Lower lobe of right lung (tissue), 2 donors: ENCODE measurements around the gene CDRT4. TPM values are rescaled to one million over a fixed set of nuclear protein-coding genes. Genes with fewer than 3 reads are reported as not detected.
"Not testable (repeated sequence)": the region's sequence is repeated elsewhere in the genome, so short reads cannot be mapped to it uniquely, and the experiment has no call there.

Experiments used
- ATAC-seq, 2 donors: fragments of 200-7000 bp; cut with Tn5 transposase; one replicate each; pipeline ENCODE4 v1.9.1; 2020 to 2022; ENCODE audit warnings: mild to moderate bottlenecking in 2 of 2, moderate library complexity in 2 of 2
- DNase-seq: peaks from one replicate; pipeline ENCODE4 v3.0.0-alpha.2; 2020
- H3K27ac ChIP-seq: fragments of 200-600 bp; one replicate; pipeline ENCODE4 v1.8.0; 2022
- H3K27me3 ChIP-seq: fragments of 200-600 bp; one replicate; pipeline ENCODE4 v1.8.0; 2022; ENCODE audit warnings: low read depth
- H3K36me3 ChIP-seq: fragments of 200-600 bp; one replicate; pipeline ENCODE4 v1.8.0; 2022; ENCODE audit warnings: mild to moderate bottlenecking
- H3K4me1 ChIP-seq: fragments of 200-600 bp; one replicate; pipeline ENCODE4 v1.8.0; 2022
- H3K4me3 ChIP-seq: fragments of 200-600 bp; one replicate; pipeline ENCODE4 v1.8.0; 2022; ENCODE audit warnings: mild to moderate bottlenecking
- H3K9me3 ChIP-seq: fragments of 200-600 bp; one replicate; pipeline ENCODE4 v1.8.0; 2022
- intact Hi-C: fragments of 100-400 bp; cut with DNase I; formaldehyde crosslinking; loops from one replicate; pipeline ENCODE4 v1.11.0; 2022
- total RNA-seq: library from RNA; stranded (reverse); fragmentation: NEBNext Ultra II Directional; extraction: Animal tissue kit (Norgen Biotek cat#: 25700); gene quantifications from one replicate; pipeline ENCODE4 v1.2.1, GENCODE V29; 2021
- TF ChIP-seq, protein P1 (sequence below): fragments of 200-600 bp; IDR thresholded peaks from one replicate; pipeline ENCODE4 v1.8.0; 2022; ENCODE audit warnings: antibody characterized with exemption, mild to moderate bottlenecking
- donor health status: DM: no; HTN: yes; CAD: no; lungs with severe emphysema.

The CDRT4 gene
- total RNA-seq, 1 donor from 2014 or later: 13.4 TPM

- Histone ChIP-seq H3K27ac (no peak overlapping the region), H3K9me3 (no peaks in the 10 kb centered on the region), H3K4me1 (peaks cover 8% of the 10 kb centered on the region), H3K4me3 (no peak overlapping the region), H3K27me3 (no peaks in the 10 kb centered on the region), H3K36me3 (no peaks in the 10 kb centered on the region)
- ATAC-seq (no peak), DNase-seq (no peak)
- intact Hi-C loops: no loop called here
- TF ChIP-seq, protein P1, sequence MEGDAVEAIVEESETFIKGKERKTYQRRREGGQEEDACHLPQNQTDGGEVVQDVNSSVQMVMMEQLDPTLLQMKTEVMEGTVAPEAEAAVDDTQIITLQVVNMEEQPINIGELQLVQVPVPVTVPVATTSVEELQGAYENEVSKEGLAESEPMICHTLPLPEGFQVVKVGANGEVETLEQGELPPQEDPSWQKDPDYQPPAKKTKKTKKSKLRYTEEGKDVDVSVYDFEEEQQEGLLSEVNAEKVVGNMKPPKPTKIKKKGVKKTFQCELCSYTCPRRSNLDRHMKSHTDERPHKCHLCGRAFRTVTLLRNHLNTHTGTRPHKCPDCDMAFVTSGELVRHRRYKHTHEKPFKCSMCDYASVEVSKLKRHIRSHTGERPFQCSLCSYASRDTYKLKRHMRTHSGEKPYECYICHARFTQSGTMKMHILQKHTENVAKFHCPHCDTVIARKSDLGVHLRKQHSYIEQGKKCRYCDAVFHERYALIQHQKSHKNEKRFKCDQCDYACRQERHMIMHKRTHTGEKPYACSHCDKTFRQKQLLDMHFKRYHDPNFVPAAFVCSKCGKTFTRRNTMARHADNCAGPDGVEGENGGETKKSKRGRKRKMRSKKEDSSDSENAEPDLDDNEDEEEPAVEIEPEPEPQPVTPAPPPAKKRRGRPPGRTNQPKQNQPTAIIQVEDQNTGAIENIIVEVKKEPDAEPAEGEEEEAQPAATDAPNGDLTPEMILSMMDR: no peak
Measured at GRCh38 chr17:15507896-15508295, 40.5 kb upstream of the CDRT4 start.

DNA sequence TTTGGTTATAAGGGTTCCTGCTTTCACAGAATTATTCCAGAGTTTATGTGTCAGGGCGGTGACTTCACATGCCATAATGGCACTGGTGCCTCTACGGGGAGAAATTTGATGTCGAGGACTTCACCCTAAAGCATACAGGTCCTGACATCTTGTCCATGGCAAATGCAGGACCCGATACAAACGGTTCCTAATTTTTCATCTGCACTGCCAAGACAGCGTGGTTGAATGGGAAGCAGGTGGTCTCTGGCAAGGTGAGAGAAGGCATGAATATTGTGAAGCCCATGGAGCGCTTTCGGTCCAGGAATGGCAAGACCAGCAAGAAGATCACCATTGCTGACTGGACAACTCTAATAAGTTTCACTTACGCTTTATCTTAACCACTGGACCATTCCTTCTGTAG is 39.6 kb upstream of the CDRT4 start:
- DNase-seq: no peak
- Histone ChIP-seq H3K4me1 (peaks cover 14% of the 10 kb centered on the region), H3K4me3 (no peak overlapping the region), H3K9me3 (no peaks in the 10 kb centered on the region), H3K27me3 (no peaks in the 10 kb centered on the region), H3K27ac (no peak overlapping the region), H3K36me3 (no peaks in the 10 kb centered on the region)
- no peak for ATAC-seq
- intact Hi-C loops: no loop called here
- TF ChIP-seq, protein P1: no peak

DNA sequence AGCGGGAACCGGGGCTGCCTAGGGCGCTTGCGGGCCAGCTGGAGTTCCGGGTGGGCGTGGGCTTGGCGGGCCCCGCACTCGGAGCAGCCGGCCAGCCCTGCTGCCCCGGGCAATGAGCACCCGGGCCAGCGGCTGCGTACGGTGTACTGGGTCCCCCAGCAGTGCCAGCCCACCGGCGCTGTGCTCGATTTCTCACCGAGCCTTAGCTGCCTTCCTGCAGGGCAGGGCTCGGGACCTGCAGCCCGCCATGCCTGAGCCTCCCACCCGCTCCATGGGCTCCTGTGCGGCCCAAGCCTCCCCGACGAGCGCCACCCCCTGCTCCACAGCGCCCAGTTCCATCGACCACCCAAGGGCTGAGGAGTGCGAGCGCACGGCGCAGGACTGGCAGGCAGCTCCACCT is 38.3 kb upstream of the CDRT4 start:
- H3K27me3 ChIP-seq, H3K4me3 ChIP-seq, H3K27ac ChIP-seq, DNase-seq, intact Hi-C loops, H3K9me3 ChIP-seq, ATAC-seq, H3K36me3 ChIP-seq: not testable (repeated sequence)
- H3K4me1 ChIP-seq: peaks cover 14% of the 10 kb centered on the region

DNA sequence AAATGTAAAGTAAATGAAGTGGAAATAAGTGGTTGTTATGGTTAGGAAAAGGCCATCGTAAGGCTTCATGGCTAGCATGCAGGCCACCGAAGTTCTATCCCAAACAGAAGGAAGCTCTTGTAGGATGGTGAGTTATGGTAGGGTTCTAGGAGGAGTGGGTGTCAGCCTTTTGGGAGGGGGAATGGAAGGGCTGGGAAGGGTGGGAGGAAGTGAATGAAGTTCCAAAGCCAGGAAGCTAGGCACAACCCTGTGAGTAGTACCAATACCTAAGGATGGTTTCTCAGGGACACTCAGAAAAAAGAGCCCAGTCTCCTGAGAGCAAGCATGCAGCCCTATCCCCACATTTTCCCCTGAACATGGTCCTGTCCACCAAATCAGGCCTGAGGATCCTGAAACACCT is 36.3 kb upstream of the CDRT4 start:
- Histone ChIP-seq H3K36me3 (no peaks in the 10 kb centered on the region), H3K27me3 (no peaks in the 10 kb centered on the region), H3K9me3 (no peaks in the 10 kb centered on the region), H3K4me3 (no peak overlapping the region), H3K4me1 (peaks cover 9% of the 10 kb centered on the region), H3K27ac (no peak overlapping the region)
- DNase-seq (no peak), ATAC-seq (no peak)
- intact Hi-C loops: no loop called here
- TF ChIP-seq, protein P1: no peak

DNA sequence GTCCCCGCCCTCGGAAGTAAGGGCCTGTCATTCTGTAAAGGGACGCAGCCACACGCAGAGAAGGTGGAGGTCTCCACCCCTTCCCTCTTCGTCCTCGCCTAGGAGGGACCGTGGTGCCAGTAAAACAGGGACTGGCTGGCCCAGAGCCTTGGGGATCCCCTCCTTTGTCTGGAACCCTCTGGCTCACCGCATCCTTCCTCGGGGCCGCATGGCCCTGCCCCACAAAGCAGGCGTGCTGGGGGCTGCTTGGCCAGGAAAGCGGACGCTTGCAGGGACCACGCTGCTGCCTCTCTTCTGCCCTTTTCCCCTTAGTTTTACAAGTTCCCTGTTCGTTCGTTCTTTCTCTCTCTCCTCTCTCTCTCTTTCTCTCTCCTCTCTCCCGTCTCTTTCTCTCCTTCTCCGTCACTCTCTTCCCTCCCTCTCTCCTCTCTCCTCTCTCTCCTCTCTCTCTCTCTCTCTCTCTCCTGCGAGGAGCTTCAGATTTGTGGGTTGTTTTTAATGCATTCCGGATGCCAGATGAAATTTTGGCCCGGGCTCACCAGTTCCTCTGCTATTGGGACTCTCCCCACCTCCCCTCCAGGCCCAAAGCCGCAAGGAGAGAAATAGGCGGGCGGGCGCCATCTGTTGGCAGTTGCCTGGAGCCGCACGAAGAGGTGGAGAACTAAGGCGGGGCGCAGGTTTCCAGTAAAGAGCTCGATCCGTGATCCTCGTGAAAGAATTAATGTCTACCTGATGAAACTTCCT is 35.1 kb upstream of the CDRT4 start:
- intact Hi-C loops: no loop called here
- TF ChIP-seq, protein P1: peak; percentile 84
- H3K36me3 ChIP-seq: no peaks in the 10 kb centered on the region
- H3K9me3 ChIP-seq: no peaks in the 10 kb centered on the region
- peaks cover 9% of the 10 kb centered on the region for H3K4me1 ChIP-seq
- no peaks in the 10 kb centered on the region for H3K27me3 ChIP-seq
- ATAC-seq (peak; percentile 92 to 93), DNase-seq (peak; percentile 90)
- peak overlapping the region; percentile 66 for H3K27ac ChIP-seq
- peak overlapping the region; percentile 32 for H3K4me3 ChIP-seq

GRCh38 chr17:15501793-15502192 is 34.4 kb upstream of the CDRT4 start:
- peaks cover 9% of the 10 kb centered on the region for H3K4me1 ChIP-seq
- H3K9me3 ChIP-seq: no peaks in the 10 kb centered on the region
- DNase-seq (no peak), ATAC-seq (peak in 1 of 2 donors; percentile 18)
- intact Hi-C loops: no loop called here
- H3K27ac ChIP-seq: peak overlapping the region; percentile 66
- no peaks in the 10 kb centered on the region for H3K36me3 ChIP-seq
- H3K4me3 ChIP-seq: peak overlapping the region; percentile 32
- H3K27me3 ChIP-seq: no peaks in the 10 kb centered on the region
- TF ChIP-seq, protein P1: no peak
